SK-N-SH treated with all-trans-retinoic acid at 6 μM for 48 hours (cell line): ENCODE results near the gene SEC62.

Experiments used
- ATAC-seq: fragments of 200-7000 bp; cut with Tn5 transposase; 3 replicates; pipeline ENCODE4 v1.9.1; 2020; ENCODE audit warnings: mild to moderate bottlenecking, moderate library complexity
- ARNTL ChIP-seq: fragments of 450-650 bp; formaldehyde crosslinking; IDR thresholded peaks from 2 replicates; pipeline ENCODE4 v1.5.0; 2020; ENCODE audit warnings: low read depth, mild to moderate bottlenecking, moderate library complexity, borderline replicate concordance
- BACH2 ChIP-seq: fragments of 250-450 bp; sonication (Bioruptor Pico); IDR thresholded peaks from 2 replicates; pipeline ENCODE4 v1.9.0; 2021; ENCODE audit warnings: mild to moderate bottlenecking, borderline replicate concordance
- CREB5 ChIP-seq: fragments of 250-450 bp; sonication (Bioruptor Pico); IDR thresholded peaks from 2 replicates; pipeline ENCODE4 v1.5.1; 2020; ENCODE audit warnings: low read depth, mild to moderate bottlenecking, moderate library complexity
- CSDC2 ChIP-seq: fragments of 250-450 bp; sonication (Bioruptor Pico); IDR thresholded peaks from 2 replicates; pipeline ENCODE4 v1.5.0; 2020; ENCODE audit warnings: mild to moderate bottlenecking, moderate library complexity
- CSRNP3 ChIP-seq: fragments of 250-450 bp; sonication (Bioruptor Pico); IDR thresholded peaks from 2 replicates; pipeline ENCODE4 v1.5.1; 2021; ENCODE audit warnings: mild to moderate bottlenecking, moderate library complexity
- ESRRG ChIP-seq: fragments of 250-450 bp; sonication (Bioruptor Pico); IDR thresholded peaks from 2 replicates; pipeline ENCODE4 v1.6.1; 2021; ENCODE audit warnings: mild to moderate bottlenecking
- GLIS3 ChIP-seq: fragments of 250-450 bp; sonication (Bioruptor Pico); IDR thresholded peaks from 2 replicates; pipeline ENCODE4 v1.5.0; 2020; ENCODE audit warnings: mild to moderate bottlenecking, moderate library complexity
- ISL1 ChIP-seq: fragments of 250-450 bp; sonication (Bioruptor Pico); IDR thresholded peaks from 2 replicates; pipeline ENCODE4 v2.1.2; 2022; ENCODE audit warnings: mild to moderate bottlenecking, moderate library complexity
- OSR1 ChIP-seq: fragments of 250-450 bp; sonication (Bioruptor Pico); IDR thresholded peaks from 2 replicates; pipeline ENCODE4 v1.8.0; 2022; ENCODE audit warnings: moderate library complexity, mild to moderate bottlenecking, inconsistent platforms
- POU6F1 ChIP-seq: fragments of 250-450 bp; sonication (Bioruptor Pico); IDR thresholded peaks from 2 replicates; pipeline ENCODE4 v1.8.0; 2021; ENCODE audit warnings: low read depth, mild to moderate bottlenecking, moderate library complexity, borderline replicate concordance
- PPARA ChIP-seq: fragments of 250-450 bp; sonication (Bioruptor Pico); IDR thresholded peaks from 2 replicates; pipeline ENCODE4 v1.5.0; 2020; ENCODE audit warnings: mild to moderate bottlenecking, borderline replicate concordance
- RARB ChIP-seq: fragments of 250-450 bp; sonication (Bioruptor Pico); IDR thresholded peaks from 2 replicates; pipeline ENCODE4 v1.8.0; 2021; ENCODE audit warnings: mild to moderate bottlenecking, moderate library complexity
- SNAI2 ChIP-seq: fragments of 250-450 bp; sonication (Bioruptor Pico); IDR thresholded peaks from 2 replicates; pipeline ENCODE4 v1.5.0; 2020; ENCODE audit warnings: mild to moderate bottlenecking, moderate library complexity
- TCF4 ChIP-seq: fragments of 250-450 bp; sonication (Bioruptor Pico); IDR thresholded peaks from 2 replicates; pipeline ENCODE4 v1.8.0; 2021; ENCODE audit warnings: mild to moderate bottlenecking, moderate library complexity, borderline replicate concordance
- ZC3H10 ChIP-seq: fragments of 250-450 bp; sonication (Bioruptor Pico); IDR thresholded peaks from 2 replicates; pipeline ENCODE4 v1.5.1; 2021; ENCODE audit warnings: mild to moderate bottlenecking, moderate library complexity
- ZFP3 ChIP-seq: fragments of 250-450 bp; sonication (Bioruptor Pico); IDR thresholded peaks from 2 replicates; pipeline ENCODE4 v1.5.0; 2020; ENCODE audit warnings: mild to moderate bottlenecking, moderate library complexity
- ZFP30 ChIP-seq: fragments of 450-650 bp; formaldehyde crosslinking; IDR thresholded peaks from 2 replicates; pipeline ENCODE4 v1.5.0; 2022; ENCODE audit warnings: mild to moderate bottlenecking, moderate library complexity
- ZNF70 ChIP-seq: fragments of 450-650 bp; formaldehyde crosslinking; IDR thresholded peaks from 2 replicates; pipeline ENCODE4 v1.5.0; 2020; ENCODE audit warnings: mild to moderate bottlenecking, moderate library complexity
- ZNF8 ChIP-seq: fragments of 450-650 bp; formaldehyde crosslinking; IDR thresholded peaks from 2 replicates; pipeline ENCODE4 v1.5.0; 2020; ENCODE audit warnings: mild to moderate bottlenecking, moderate library complexity
- TF ChIP-seq, protein P1 (sequence below): fragments of 250-450 bp; sonication (Bioruptor Pico); IDR thresholded peaks from 2 replicates; pipeline ENCODE4 v1.8.0; 2020; ENCODE audit warnings: mild to moderate bottlenecking, moderate library complexity, borderline replicate concordance
- TF ChIP-seq, protein P2 (sequence below): fragments of 250-450 bp; sonication (Bioruptor Pico); IDR thresholded peaks from 2 replicates; pipeline ENCODE4 v1.5.0; 2020; ENCODE audit warnings: mild to moderate bottlenecking, moderate library complexity

The SEC62 gene

GRCh38 chr3:169923831-169924230 is 42.8 kb upstream of the SEC62 start:
- ATAC-seq, result no peak
- TF ChIP-seq ZC3H10, result no peak
- TF ChIP-seq ZFP30 (CRISPR knock-in tag), result no peak
- TF ChIP-seq ESRRG, result no peak
- no peak for TF ChIP-seq ZNF70
- TF ChIP-seq ZNF8 (CRISPR knock-in tag), result no peak
- TF ChIP-seq CSDC2 (CRISPR knock-in tag), result no peak
- TF ChIP-seq ISL1, result no peak
- TF ChIP-seq GLIS3 (CRISPR knock-in tag), result no peak
- TF ChIP-seq, protein P1, sequence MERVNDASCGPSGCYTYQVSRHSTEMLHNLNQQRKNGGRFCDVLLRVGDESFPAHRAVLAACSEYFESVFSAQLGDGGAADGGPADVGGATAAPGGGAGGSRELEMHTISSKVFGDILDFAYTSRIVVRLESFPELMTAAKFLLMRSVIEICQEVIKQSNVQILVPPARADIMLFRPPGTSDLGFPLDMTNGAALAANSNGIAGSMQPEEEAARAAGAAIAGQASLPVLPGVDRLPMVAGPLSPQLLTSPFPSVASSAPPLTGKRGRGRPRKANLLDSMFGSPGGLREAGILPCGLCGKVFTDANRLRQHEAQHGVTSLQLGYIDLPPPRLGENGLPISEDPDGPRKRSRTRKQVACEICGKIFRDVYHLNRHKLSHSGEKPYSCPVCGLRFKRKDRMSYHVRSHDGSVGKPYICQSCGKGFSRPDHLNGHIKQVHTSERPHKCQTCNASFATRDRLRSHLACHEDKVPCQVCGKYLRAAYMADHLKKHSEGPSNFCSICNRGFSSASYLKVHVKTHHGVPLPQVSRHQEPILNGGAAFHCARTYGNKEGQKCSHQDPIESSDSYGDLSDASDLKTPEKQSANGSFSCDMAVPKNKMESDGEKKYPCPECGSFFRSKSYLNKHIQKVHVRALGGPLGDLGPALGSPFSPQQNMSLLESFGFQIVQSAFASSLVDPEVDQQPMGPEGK (CRISPR knock-in tag), result no peak
- no peak for TF ChIP-seq SNAI2 (CRISPR knock-in tag)
- no peak for TF ChIP-seq ZFP3 (CRISPR knock-in tag)
- TF ChIP-seq PPARA (CRISPR knock-in tag), result no peak
- no peak for TF ChIP-seq CSRNP3 (CRISPR knock-in tag)
- no peak for TF ChIP-seq BACH2 (CRISPR knock-in tag)
- TF ChIP-seq CREB5, result no peak
- TF ChIP-seq, protein P2, sequence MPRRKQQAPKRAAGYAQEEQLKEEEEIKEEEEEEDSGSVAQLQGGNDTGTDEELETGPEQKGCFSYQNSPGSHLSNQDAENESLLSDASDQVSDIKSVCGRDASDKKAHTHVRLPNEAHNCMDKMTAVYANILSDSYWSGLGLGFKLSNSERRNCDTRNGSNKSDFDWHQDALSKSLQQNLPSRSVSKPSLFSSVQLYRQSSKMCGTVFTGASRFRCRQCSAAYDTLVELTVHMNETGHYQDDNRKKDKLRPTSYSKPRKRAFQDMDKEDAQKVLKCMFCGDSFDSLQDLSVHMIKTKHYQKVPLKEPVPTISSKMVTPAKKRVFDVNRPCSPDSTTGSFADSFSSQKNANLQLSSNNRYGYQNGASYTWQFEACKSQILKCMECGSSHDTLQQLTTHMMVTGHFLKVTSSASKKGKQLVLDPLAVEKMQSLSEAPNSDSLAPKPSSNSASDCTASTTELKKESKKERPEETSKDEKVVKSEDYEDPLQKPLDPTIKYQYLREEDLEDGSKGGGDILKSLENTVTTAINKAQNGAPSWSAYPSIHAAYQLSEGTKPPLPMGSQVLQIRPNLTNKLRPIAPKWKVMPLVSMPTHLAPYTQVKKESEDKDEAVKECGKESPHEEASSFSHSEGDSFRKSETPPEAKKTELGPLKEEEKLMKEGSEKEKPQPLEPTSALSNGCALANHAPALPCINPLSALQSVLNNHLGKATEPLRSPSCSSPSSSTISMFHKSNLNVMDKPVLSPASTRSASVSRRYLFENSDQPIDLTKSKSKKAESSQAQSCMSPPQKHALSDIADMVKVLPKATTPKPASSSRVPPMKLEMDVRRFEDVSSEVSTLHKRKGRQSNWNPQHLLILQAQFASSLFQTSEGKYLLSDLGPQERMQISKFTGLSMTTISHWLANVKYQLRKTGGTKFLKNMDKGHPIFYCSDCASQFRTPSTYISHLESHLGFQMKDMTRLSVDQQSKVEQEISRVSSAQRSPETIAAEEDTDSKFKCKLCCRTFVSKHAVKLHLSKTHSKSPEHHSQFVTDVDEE (CRISPR knock-in tag), result no peak
- TF ChIP-seq TCF4, result no peak
- no peak for TF ChIP-seq OSR1 (CRISPR knock-in tag)

- ATAC-seq, result no peak
Measured at GRCh38 chr3:169929830-169930519, 36.6 kb upstream of the SEC62 start.

More at GRCh38 chr3:169929830-169930519, 36.6 kb upstream of the SEC62 start:
- TF ChIP-seq, protein P1 (CRISPR knock-in tag), result no peak
- TF ChIP-seq POU6F1 (CRISPR knock-in tag), result no peak
- TF ChIP-seq, protein P2 (CRISPR knock-in tag), result no peak
- no peak for TF ChIP-seq ISL1
- no peak for TF ChIP-seq ARNTL (CRISPR knock-in tag)
- no peak for TF ChIP-seq CREB5
- TF ChIP-seq RARB (CRISPR knock-in tag), result no peak
